GM21360 (cell line): Measurements from ENCODE around the gene DYRK4.

Experiments
- ATAC-seq: cut with Tn5 transposase; IDR thresholded peaks from one replicate; pipeline ENCODE4 v1.9.1; 2021; ENCODE audit warnings: mild to moderate bottlenecking, moderate library complexity; ENCODE audit not compliant: unreplicated experiment

The DYRK4 gene

DNA sequence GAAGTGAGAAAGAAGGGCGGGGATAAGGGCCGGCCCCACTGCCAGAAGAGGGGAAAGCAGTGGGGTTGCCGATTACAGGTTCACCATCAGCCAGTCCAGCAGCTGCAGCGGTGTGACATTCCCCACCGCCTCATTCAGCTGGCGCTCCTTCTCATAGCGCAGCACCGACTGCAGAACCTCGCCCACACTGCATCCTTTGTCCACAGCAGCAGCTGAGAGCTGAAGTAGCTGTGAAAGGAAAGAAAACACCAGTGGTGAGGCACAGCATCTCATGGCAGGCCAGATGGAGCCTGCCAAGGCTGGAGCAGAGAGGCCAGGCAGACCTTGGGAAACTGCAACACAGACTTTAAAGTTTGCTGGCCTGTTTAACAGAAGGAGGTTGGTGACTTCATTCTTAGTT lies 53.7 kb downstream of the DYRK4 start:
- no peak for ATAC-seq

- ATAC-seq: no peak
Observed at GRCh38 chr12:4621511-4621910, 59.5 kb downstream of the DYRK4 start.

DNA sequence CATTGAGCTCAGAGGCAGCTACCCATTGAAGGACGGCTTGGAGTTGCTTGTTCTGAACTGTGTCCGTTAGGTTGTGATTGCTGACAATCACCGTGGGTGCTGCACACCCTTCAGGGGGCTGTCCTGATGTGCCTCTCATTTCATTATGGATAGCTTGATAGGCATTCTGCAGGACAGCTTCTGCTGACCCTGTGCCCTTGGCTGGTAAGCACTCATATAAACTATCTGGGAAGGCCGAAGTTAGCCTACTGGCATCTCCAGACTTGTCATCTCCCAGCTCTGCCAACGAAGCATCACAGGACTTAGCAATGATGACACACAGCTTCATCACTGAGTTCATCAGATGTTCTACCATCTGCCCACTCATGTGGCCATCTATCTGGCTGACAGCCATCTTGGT lies 64.5 kb downstream of the DYRK4 start:
- no peak for ATAC-seq

- ATAC-seq: no peak
Observed at GRCh38 chr12:4628406-4628805, 66.4 kb downstream of the DYRK4 start.

DNA sequence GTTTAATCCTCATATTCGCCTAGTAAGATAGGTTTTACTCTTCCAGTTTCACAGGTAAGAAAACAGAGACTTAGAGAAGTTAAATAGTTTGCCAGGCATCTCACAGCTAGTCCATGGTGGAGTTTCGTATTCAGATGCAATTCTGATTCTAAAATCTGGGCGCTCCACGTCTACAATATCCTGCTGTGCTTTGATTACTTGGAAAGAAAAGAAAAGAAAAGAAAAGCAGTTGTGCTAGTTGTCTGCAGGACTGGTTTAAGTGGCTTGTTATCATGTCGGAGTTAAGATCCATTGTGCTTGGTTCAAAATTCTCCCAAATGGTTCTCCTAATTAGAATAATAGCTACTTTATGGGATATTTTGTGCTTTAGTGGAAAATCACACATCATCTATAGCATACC lies 68.3 kb downstream of the DYRK4 start:
- ATAC-seq: no peak

GRCh38 chr12:4643747-4644146 lies 81.7 kb downstream of the DYRK4 start:
- ATAC-seq: no peak

DNA sequence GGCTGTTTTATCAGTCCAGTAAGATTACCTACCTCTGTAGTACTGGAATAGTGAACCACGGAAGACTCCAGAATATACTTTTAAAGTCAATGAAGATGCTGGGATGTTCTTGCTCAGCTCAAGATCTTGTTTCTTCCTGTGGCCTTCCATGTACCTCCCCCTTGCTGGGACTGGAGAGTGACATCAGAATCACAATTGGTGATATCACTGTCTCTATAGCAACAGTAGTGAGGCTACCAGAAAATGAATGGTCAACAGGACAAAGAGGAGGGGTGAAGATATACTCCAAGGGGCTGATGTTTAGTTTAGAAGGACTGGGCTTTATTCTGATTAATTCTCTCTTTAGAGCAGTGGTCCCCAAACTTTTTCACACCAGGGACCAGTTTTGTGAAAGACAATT lies 83.0 kb downstream of the DYRK4 start:
- no peak for ATAC-seq

DNA sequence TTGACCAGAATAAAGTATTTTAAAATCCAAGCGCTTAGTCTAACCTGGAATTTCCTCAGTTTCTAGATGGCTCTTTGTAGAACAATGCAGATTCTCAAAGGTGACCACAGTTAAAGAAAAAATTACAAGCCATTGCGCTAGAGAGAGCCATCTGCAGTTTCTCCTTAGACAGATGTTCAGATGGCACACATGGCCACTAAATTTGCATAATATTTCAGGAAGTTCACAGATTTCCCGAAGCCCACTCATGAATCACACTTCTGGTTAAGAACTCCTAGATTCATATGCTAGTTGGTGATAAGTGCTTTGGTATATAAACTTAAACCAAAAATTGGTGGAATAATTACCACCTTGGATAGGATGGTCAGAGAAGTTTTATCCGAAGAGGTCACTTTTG lies 86.1 kb downstream of the DYRK4 start:
- no peak for ATAC-seq

GRCh38 chr12:4648501-4649357 lies 86.7 kb downstream of the DYRK4 start, which contains the start of the genes AKAP3 and NDUFA9:
Gene AKAP3, minus strand, starts transcription at chr12:4649051. Its CDS starts 10,855 bp downstream, at chr12:4638196.
Gene NDUFA9, plus strand, starts transcription at chr12:4649114. Its CDS starts 13 bp downstream, at chr12:4649127.
- ATAC-seq: peak; percentile 71

- no peak for ATAC-seq
Observed at GRCh38 chr12:4649358-4649661, 87.3 kb downstream of the DYRK4 start.

DNA sequence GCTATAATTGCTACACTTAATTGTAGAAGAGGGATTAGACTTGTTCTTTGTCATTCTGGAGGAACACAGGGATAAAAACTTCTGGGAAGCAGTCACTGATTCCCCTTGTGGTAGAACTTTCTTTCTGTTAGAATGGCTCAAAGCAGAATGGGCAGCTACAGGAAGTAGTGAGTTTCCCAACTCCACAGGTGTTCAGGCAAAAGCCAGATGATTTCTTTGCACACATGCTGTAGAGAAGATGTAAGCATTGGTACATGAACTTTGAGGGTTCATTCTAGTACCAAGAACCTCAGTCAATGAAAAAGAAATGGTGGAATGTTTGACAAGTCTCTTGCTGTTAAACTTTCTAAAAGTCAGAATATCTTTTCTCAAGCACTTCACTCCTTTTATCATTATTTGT lies 91.2 kb downstream of the DYRK4 start:
- no peak for ATAC-seq

GRCh38 chr12:4653691-4654090 lies 91.7 kb downstream of the DYRK4 start:
- no peak for ATAC-seq
